GM23248 (cell line): ENCODE results near the gene OR2G2.

ENCODE experiments used
- EZH2 ChIP-seq: fragments of 200-600 bp; sonication (generic); IDR thresholded peaks from 2 replicates; pipeline ENCODE4 v1.6.1; 2018; ENCODE audit warnings: antibody characterized with exemption, mild to moderate bottlenecking; ENCODE audit not compliant: insufficient read depth, poor library complexity, severe bottlenecking
- EZH2phosphoT487 ChIP-seq: fragments of 200-600 bp; sonication (generic); IDR thresholded peaks from 2 replicates; pipeline ENCODE4 v1.6.1; 2018; ENCODE audit warnings: antibody characterized with exemption, moderate library complexity, mild to moderate bottlenecking, low read depth; ENCODE audit not compliant: insufficient read depth

- TF ChIP-seq EZH2 (no peak), EZH2phosphoT487 (no peak)
Observed at GRCh38 chr1:247552231-247552630, 35.9 kb upstream of the OR2G2 start.
